ENCODE results near the gene TNS1.

The TNS1 gene

DNA sequence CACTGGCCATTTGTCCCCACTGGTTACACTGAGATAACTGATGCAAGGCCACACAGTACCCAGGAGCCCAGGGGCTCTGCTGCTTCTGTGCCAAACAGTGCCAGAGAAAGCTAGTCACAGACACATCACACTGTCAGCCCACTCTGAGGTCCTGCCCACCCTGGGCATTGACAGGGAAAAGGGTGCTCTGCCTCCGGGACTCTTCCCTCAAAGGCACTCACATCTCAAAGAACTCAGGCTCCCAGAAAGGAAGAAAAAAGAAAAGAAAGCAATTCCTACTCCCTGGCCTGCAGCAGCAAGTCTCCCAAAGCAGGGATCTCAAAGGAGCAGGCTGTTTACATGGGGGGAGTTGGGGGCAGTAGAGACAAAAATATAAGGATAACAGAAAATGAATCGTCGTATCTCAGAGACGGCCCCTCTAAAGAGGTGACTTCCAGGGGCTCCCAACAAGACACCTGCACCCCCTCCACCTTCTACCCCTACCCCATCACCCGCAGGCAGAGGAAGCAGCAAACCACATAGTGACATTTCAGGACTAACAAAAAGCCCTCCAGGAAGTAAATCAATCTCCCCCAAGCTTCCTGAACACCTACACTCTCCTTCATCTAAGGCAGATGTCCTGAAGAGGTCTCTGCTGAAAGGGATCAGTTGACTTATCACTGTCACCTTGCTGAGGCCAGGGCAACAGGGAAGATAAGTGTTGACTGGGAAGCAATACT, 247.6 kb downstream of the TNS1 start:
- DNase-seq: no peak

DNA sequence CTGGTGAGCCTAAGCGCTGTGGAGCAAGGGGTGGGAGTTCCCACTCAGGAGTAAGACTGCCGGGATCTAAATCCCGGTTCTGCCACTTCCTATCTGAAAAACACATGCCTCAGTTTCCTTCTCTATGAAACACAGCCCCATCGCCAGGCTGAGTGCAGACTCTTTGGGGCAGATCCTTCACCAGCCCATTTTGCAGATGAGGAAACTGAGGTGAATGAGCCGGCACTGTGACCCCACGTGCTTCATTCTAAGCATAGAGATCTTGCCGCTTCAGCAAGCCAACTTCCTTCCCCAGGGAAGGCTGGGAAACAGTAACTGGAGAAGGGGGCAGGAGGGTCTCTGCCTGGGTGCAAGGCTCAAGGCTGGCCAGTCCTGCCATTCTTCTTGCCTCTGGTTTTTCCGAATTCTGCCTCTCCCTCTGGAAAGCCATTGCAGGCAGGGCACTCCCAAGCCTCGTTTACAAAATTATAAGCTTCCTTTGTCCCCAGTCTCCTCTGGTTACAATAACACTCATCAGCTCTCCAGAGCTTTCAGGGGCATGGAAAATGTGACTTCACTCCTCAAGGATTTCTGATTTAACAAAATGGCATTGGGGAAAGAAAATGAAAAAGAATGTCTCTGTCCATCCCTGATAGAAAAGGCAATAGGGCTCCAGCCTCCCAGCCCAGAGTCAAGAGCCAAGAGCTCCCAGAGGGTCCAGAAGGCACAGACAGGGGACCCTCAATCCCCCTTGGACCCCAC, 249.2 kb downstream of the TNS1 start:
- no peak for DNase-seq

DNA sequence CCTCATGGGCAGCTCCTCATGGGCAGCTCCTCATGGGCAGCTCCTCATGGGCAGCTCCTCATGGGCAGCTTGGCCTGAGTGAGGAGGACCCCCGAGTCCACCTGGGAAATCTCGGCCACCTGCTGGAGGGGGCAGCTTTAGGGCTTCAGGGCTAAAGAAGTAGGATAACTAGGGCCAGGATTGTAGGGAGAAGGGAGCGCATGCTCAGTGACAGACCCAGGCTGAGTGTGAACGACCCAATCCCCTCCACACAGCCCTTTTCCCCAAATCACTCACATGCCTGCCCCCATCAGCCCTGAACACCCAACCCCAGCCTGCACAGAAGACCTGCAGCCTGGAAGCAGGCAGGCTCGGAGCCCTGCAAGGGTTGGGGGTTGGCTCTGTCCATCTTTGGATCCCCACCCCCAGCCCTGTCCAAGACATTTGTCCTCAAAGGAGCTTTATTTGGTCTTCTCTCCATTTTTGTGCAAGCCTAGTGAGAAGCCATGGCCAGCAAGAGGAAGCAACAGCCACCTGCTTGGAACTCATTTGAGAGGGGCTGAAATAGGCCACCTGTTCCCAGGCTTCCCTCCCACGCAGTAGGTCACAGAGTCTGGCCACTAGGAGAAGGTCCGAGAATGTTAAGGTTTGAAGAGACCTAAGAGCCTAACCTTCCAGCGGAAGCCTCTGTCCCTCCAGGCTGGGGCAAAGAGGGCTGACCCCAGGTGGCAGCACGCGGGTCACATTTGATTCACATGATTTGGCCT, 249.9 kb downstream of the TNS1 start:
- DNase-seq: no peak

DNA sequence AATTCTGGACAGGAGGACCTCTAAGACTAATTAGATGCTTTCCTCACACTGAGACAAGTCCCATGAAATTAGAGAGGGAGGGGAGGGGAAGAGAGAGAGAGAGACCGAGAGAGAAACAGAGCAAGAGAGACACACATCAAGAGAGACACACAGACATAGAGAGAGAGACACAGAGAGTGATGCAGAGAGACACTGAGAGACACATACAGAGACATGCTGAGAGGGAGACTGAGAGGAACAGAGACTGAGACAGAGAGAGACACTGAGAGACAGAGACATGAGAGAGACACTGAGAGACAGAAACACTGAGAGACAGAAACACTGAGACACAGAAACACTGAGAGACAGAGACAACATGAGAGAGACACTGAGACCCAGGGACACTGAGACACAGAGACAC, 250.8 kb downstream of the TNS1 start:
- no peak for DNase-seq

DNA sequence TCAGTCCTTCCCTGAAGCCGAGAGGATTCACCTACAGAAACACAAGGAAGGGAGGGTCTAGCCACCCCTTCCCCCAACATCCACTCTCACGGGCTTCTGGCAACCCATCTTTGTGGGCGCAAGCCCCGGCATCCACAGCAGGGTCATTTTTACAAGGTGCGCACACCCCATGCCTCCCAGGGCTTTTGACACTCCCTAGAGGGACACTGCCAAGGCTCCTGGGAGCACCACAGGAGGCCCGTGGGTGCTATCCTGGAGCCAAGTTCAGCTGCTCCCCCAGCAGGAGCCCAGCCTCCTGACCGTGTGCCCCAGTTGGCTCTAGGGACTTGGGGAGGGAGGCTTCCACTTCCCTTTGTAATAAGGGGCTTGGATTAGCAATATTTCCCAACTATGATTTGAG, 251.6 kb downstream of the TNS1 start:
- no peak for DNase-seq

Data from NCI-H1092 treated with DMSO at 0.1 percent for 48 hours (cell line).